Neural cell (in vitro differentiated cells): ENCODE results near the gene SLC39A2. TPM values are rescaled to one million over a fixed set of nuclear protein-coding genes. Genes with fewer than 3 reads are reported as not detected.
A peak's percentile ranks its signal among the peaks of the same experiment; 100 is the strongest.

Experiments
- H2AFZ ChIP-seq: fragments of 200-600, 300-800 bp; sonication (generic), shearing (Covaris generic); 2 replicates; pipeline ENCODE4 v1.6.0; 2014; ENCODE audit warnings: low read depth, mild to moderate bottlenecking, antibody characterized with exemption, low read length, moderate library complexity
- H3F3A ChIP-seq: fragments of 200-600 bp; shearing (Covaris generic); 2 replicates; pipeline ENCODE4 v1.6.1; 2016; ENCODE audit warnings: mild to moderate bottlenecking, moderate library complexity, mixed read lengths, antibody characterized with exemption, low read length; ENCODE audit not compliant: insufficient read depth, poor library complexity, severe bottlenecking
- H3K27ac ChIP-seq: fragments of 200-600, 300-800 bp; sonication (generic), shearing (Covaris generic); 2 replicates; pipeline ENCODE4 v1.5.1; 2014; ENCODE audit warnings: mild to moderate bottlenecking, low read length, moderate library complexity
- H3K27me3 ChIP-seq: fragments of 300-800, 200-600 bp; sonication (generic), shearing (Covaris generic); 2 replicates; pipeline ENCODE4 v1.6.0; 2014; ENCODE audit warnings: mild to moderate bottlenecking, low read depth, low read length, moderate library complexity; ENCODE audit not compliant: insufficient read depth
- H3K36me3 ChIP-seq: fragments of 300-800, 200-600 bp; sonication (generic), shearing (Covaris generic); 2 replicates; pipeline ENCODE4 v1.5.1; 2014; ENCODE audit warnings: mild to moderate bottlenecking, antibody characterized with exemption, low read length, moderate library complexity; ENCODE audit not compliant: insufficient read depth
- H3K4me2 ChIP-seq: fragments of 300-800, 200-600 bp; sonication (generic), shearing (Covaris generic); 2 replicates; pipeline ENCODE4 v1.6.0; 2014; ENCODE audit warnings: mild to moderate bottlenecking, low read length
- H3K4me3 ChIP-seq: fragments of 300-800, 200-600 bp; sonication (generic), shearing (Covaris generic); 2 replicates; pipeline ENCODE4 v1.5.1; 2014; ENCODE audit warnings: mild to moderate bottlenecking, low read length, moderate library complexity
- H3K79me2 ChIP-seq: fragments of 200-600 bp; shearing (Covaris generic); replicated peaks from 2 replicates; pipeline ENCODE4 v1.6.0; 2014; ENCODE audit warnings: mild to moderate bottlenecking, low read length, moderate library complexity; ENCODE audit not compliant: insufficient read depth
- H3K9ac ChIP-seq: fragments of 300-800, 200-600 bp; sonication (generic), shearing (Covaris generic); 2 replicates; pipeline ENCODE4 v1.6.1; 2016; ENCODE audit warnings: mild to moderate bottlenecking, low read length, mixed read lengths
- H3K9me2 ChIP-seq: fragments of 200-600 bp; shearing (Covaris generic); 2 replicates; pipeline ENCODE4 v1.6.1; 2016; ENCODE audit warnings: mild to moderate bottlenecking, low read length, mixed read lengths; ENCODE audit not compliant: insufficient read depth
- H3K9me3 ChIP-seq: fragments of 200-600, 300-800 bp; sonication (generic), shearing (Covaris generic); 2 replicates; pipeline ENCODE4 v1.6.1; 2016; ENCODE audit warnings: mild to moderate bottlenecking, mixed run types, low read length, moderate library complexity, mixed read lengths
- H4K20me1 ChIP-seq: fragments of 200-600 bp; shearing (Covaris generic); 2 replicates; pipeline ENCODE4 v1.6.1; 2016; ENCODE audit warnings: mild to moderate bottlenecking, mixed run types; ENCODE audit not compliant: insufficient read depth
- CTCF ChIP-seq: fragments of 450-650 bp; IDR thresholded peaks from 2 replicates; pipeline ENCODE4 v1.5.1; 2014; ENCODE audit warnings: antibody characterized with exemption, mild to moderate bottlenecking, moderate library complexity; ENCODE audit not compliant: poor library complexity, severe bottlenecking
- EP300 ChIP-seq: fragments of 450-650 bp; conservative IDR thresholded peaks from 2 replicates; pipeline ENCODE4 v1.6.1; 2014; ENCODE audit warnings: antibody characterized with exemption, mild to moderate bottlenecking, moderate library complexity; ENCODE audit not compliant: poor library complexity, severe bottlenecking
- EZH2 ChIP-seq: fragments of 200-600, 300-800 bp; shearing (Covaris generic), sonication (generic); IDR thresholded peaks from 2 replicates; pipeline ENCODE4 v1.6.1; 2014; ENCODE audit warnings: antibody characterized with exemption, low read length, borderline replicate concordance, mild to moderate bottlenecking; ENCODE audit not compliant: insufficient read depth, poor library complexity, severe bottlenecking
- MXI1 ChIP-seq: fragments of 450-650 bp; conservative IDR thresholded peaks from 2 replicates; pipeline ENCODE4 v1.6.1; 2014; ENCODE audit warnings: antibody characterized with exemption, mild to moderate bottlenecking; ENCODE audit not compliant: poor library complexity, severe bottlenecking
- POLR2AphosphoS5 ChIP-seq: IDR thresholded peaks from 2 replicates; pipeline ENCODE4 v1.6.1; 2012
- RAD21 ChIP-seq: fragments of 450-650 bp; conservative IDR thresholded peaks from 2 replicates; pipeline ENCODE4 v1.6.1; 2014; ENCODE audit warnings: antibody characterized with exemption, mild to moderate bottlenecking, moderate library complexity
- REST ChIP-seq: IDR thresholded peaks from 2 replicates; pipeline ENCODE4 v1.6.1; 2012; ENCODE audit warnings: borderline replicate concordance
- SMC3 ChIP-seq: fragments of 450-650 bp; conservative IDR thresholded peaks from 2 replicates; pipeline ENCODE4 v1.6.1; 2014; ENCODE audit warnings: antibody characterized with exemption, mild to moderate bottlenecking, moderate library complexity; ENCODE audit not compliant: poor library complexity
- TAF1 ChIP-seq: IDR thresholded peaks from 2 replicates; pipeline ENCODE4 v1.6.1; 2012; ENCODE audit warnings: low read depth
- polyA plus RNA-seq: library from polyadenylated mRNA; depleted of rRNA; stranded (reverse); fragments of >200 nt; gene quantifications from 2 replicates; pipeline ENCODE4 v1.2.3, GENCODE V29; 2014

The SLC39A2 gene
- polyA plus RNA-seq, 1 donor from 2014 or later, result not detected

- H3K27ac ChIP-seq, result peak overlapping the region; percentile 60
- H2AFZ ChIP-seq, result peak overlapping the region; percentile 82
Measured at GRCh38 chr14:20989471-20989786, 9.7 kb upstream of the SLC39A2 start.

GRCh38 chr14:20989787-20990600 lies 9.1 kb upstream of the SLC39A2 start, which contains the start of gene METTL17:
METTL17 (plus strand) TSS chr14:20989980; CDS start chr14:20990003, 23 bp downstream.
- H3K4me2 ChIP-seq, result peak within 1 kb of the TSS; percentile 72
- H3K4me3 ChIP-seq, result peak within 1 kb of the TSS; percentile 88
- no peaks in the 10 kb centered on the region for H3K9me3 ChIP-seq
- H3K79me2 ChIP-seq, result peaks cover 22% of the 10 kb centered on the region
- H2AFZ ChIP-seq, result peak within 1 kb of the TSS; percentile 82
- peak within 1 kb of the TSS; percentile 71 for H3K27ac ChIP-seq
- peak; percentile 81 for TF ChIP-seq MXI1
- TF ChIP-seq REST, result peak; percentile 79
- peak; percentile 94 for TF ChIP-seq POLR2AphosphoS5
- no peak for TF ChIP-seq EP300
- peak; percentile 82 for TF ChIP-seq TAF1
- peak; percentile 50 for TF ChIP-seq SMC3
- TF ChIP-seq RAD21, result no peak
- peak; percentile 65 for TF ChIP-seq CTCF
- TF ChIP-seq EZH2, result no peak
- peak within 1 kb of the TSS; percentile 83 for H3K9ac ChIP-seq
- no peaks in the 10 kb centered on the region for H3K27me3 ChIP-seq
- H3F3A ChIP-seq, result no peaks in the 10 kb centered on the region
- peaks cover 4% of the 10 kb centered on the region for H3K36me3 ChIP-seq
- H3K9me2 ChIP-seq, result no peaks in the 10 kb centered on the region
- H4K20me1 ChIP-seq, result no peaks in the 10 kb centered on the region

More at GRCh38 chr14:20989471-20989786, 9.7 kb upstream of the SLC39A2 start:
- H3K79me2 ChIP-seq, result peaks cover 22% of the 10 kb centered on the region
- H4K20me1 ChIP-seq, result no peaks in the 10 kb centered on the region
- no peaks in the 10 kb centered on the region for H3K27me3 ChIP-seq
- H3F3A ChIP-seq, result no peaks in the 10 kb centered on the region
- H3K9me3 ChIP-seq, result no peaks in the 10 kb centered on the region
- TF ChIP-seq REST (no peak), EZH2 (no peak), TAF1 (no peak), POLR2AphosphoS5 (no peak), EP300 (no peak), SMC3 (no peak), RAD21 (no peak), MXI1 (no peak)
- H3K36me3 ChIP-seq, result peaks cover 3% of the 10 kb centered on the region
- peak overlapping the region; percentile 24 for H3K9ac ChIP-seq
- peak overlapping the region; percentile 41 for H3K4me2 ChIP-seq
- no peaks in the 10 kb centered on the region for H3K9me2 ChIP-seq
- peak overlapping the region; percentile 88 for H3K4me3 ChIP-seq
